NCI-H774 (cell line): Measurements from ENCODE around the gene TRIM44.
"Not testable (repeated sequence)": the region's sequence is repeated elsewhere in the genome, so short reads cannot be mapped to it uniquely, and the experiment has no call there.

ENCODE experiments used
- DNase-seq: peaks from one replicate; lab custom pipeline; 2025; lab: John Stamatoyannopoulos, UW

TRIM44 gene

DNA sequence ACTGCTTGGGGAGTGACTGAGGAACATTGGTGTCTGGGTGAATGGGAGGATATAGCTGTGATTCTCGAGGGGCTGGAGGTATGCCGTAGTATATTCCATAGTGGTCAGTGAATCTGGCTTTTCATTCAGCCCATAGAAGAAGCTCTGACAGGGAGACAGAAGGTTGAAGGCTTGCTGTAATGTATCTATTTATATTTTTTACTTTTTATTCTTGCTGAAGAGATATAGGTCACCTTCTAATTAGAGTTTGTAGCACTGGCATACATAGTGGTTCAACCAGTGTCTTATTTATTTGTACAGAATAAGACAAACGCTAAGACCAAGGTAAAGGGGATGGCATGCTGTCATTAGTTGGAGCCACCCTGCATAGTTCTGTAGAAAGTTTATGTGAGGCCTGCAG, 10.0 kb downstream of the TRIM44 start:
- no peak for DNase-seq

DNA sequence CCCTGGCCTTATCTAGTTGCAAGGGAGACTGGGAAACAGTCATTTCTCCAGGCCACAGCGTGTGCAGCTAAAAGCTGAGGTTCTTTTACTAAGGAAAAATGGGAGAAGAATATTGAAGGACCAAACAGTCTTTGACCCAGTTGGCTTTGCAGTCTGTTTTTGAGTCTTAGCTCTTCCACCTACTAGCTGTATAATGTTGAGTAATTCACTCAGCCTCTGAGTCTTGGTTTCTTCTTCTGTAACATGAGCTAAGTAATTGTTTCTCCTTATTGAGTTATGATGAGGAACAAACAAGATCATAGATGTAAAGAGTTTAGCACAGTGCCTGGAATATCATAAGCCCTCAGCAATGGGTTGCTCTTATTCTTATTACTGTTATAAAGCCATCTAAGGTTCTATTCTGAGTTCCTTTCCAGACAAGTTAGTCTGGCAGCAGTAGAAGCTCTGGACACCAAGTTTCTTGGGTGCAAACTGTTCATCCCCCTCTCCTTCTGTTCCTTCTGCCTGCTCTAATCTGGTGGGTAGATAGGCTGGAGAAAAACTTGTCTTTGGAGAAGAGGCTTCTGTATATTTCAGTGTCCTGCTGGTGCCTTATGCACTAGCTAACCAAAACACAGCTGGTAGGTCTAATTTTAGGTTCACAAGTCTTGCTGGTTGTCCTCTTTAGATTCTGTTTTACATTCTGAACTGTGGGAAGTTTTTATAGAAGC, 13.5 kb downstream of the TRIM44 start:
- DNase-seq = no peak

DNA sequence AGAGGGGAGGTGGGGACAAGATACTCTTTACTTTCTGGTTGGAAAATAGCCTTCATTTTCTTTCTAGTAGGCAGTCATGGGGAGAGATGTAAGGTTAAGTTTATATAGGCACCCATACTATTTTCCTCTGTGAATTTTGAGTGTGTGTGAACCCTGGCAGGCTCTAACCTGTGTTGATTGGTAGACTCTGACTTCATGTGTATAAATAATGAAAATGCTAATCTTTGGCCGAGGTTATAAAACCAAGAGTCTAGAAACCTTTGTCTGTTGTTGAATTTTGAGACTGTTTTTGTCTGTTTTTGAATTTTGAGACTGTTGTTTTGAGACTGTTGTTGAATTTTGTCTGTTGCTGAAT, 14.0 kb downstream of the TRIM44 start:
- DNase-seq = no peak

DNA sequence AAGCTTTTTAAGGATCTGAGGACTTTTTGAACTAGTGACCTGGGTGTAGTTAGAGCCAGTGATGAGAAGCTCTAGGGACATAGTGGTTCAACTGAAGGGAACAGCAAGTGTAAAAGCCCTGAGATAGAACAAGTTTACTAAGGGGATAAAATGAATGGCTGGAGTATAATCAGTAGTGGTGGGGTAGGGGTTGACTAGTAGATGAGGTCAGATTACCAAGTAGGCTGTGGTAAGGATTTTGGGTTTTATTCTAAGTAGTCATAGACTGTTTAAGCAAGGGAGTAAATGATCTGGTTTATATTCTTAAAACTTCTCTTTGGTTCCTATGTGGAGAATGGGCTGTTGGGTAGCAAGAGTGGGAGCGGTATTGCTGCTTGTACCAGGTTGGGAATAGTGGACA, 15.3 kb downstream of the TRIM44 start:
- DNase-seq = no peak

DNA sequence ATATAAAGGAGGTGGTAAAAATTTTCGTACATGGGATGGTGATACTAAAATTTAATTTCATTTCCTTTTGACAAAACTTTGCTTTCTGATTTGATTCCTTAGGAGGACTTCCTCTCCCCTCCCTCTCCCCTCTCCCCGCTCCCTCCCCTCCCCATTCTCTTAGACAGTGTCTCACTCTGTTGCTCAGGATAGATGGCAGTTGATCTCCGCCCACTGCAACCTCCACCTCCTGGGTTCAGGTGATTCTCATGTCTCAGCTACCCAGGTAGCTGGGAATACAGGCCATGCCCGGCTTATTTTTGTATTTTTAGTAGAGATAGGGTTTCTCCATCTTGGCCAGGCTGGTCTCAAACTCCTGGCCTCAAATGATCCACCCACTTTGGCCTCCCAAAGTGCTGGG, 15.9 kb downstream of the TRIM44 start:
- no peak for DNase-seq

DNA sequence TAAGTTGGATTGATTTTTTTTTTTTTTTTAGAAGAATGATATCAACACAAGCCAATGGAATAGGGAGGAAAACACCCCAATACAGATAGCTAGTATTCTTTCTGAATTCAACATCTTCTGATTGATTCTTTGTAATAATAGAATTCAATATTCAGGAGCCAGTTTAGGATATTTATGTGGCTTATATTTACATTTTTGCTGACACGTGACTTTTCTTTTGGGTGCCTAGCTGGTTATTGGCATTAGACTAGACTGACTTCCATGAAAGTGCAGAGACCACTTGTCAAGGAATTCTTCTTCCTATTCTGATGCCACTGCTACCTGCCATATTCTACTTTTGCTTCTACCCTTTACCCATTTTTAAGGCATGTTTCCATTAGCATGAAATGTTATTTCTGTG, 16.4 kb downstream of the TRIM44 start:
- no peak for DNase-seq

DNA sequence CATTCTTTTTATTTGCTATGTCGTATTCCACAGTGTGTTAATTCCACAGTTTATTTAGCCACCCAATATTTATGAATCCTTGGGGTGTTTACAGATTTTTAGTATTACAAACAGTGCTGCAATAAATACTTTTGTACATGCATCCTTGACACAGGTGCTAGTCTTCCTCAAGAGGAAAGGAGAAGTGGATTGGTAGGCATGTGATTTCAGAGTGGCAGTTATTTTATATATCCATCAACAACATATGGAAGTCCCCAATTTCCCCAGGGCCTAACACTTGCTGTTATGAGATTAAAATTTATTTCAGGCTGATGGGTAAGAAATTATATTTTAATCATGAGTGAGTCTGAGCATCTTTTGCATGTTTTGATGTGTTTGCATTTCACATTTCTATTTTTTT, 17.9 kb downstream of the TRIM44 start:
- DNase-seq = no peak

DNA sequence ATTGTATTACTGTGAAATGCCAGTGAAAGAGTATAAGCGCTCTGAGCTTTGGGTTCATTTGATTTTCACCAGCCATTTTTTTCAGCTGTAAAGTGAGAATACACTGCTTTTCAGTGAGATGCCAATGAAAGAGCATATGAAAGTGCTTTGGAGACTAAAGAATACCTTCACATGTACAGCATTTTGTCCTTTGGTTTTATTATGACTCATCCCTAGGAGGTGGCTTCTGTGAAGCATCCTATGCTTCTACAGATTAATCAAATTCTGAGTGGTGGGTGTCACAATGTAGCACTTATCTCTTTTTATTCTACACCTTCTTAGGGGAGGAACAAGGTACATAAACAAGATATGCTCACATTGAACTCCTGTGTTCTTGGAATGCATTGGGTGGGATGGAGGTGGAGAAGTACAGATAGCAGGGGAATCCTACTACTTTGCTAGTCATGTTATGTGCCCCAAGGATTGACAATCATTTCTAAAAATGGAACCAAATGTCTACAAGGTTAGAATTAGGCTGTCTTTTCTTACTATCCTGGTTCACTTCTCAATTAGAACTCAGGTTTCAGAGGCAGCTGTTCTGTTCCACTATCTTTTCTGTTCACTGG, 18.7 kb downstream of the TRIM44 start:
- no peak for DNase-seq

DNA sequence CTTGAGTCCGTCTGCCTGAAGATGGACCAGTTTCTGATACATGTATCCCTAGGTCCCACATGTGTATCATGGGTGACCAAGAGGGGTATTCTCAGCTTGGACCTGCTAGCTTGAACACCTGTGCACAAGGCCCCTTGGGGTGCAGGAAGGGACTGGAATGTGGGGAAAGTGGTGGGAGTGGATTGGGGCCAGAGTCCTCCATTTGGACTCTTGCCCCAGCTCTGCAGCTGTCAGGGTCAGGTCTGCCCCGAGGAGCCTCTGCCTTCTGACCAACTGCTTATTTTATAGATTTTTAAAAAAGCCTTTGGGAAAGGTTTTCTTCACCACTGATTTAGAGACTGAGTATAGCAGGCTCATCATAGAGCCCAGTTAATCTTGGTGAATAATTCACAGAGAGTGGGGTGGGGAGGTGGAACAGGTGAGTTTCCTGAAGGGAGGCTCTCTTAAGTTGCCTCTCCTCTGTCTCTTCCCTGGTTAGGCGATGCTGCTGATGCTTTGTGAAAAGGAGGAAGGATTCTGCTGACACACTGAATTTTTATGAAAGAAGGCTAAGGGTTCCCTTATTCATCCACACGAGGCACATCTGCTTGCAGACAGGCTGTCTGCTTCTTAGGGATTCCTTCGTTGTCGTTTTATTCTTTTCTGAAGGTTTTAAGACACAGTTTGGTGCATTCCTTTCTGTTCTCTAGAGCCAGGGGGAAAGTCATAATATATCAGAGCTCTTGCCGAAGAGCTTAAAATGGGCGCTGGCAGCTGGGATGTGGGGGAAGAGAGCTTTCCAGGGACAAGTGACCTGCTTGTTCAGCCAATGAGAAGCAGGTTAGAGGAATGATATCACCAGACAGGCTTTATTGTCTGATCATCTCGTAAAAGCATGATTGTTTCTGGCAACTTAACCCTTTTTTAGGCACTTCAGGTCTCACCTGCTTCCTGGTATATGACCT, 19.9 kb downstream of the TRIM44 start:
- peak; percentile 88 for DNase-seq

DNA sequence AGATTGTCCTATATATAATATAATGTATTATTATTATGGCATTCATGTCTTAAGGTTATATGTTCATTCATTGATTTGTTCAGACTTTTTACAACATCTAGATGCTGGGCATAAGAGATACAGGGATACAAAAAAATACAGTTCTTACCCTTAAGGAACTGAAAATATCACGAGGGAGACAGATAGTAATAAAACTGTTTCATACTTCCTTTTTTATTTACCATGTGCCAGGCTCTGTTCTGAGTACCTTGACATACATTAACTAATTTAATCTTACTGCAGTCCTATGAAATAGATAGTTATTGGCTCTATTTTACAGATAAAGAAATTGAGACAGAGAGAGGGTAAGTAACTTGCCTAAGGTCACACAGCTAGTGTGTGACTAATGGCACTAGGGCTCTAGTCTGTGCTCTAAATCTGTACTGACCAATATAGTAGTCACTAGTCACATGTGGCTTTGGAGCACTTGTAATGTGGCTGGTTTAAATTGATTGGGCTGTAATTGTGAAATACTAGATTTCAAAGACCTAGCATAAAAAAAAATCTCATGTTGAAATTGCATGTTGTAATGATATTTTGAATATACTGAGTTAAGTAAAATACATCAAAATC, 21.3 kb downstream of the TRIM44 start:
- DNase-seq = no peak

DNA sequence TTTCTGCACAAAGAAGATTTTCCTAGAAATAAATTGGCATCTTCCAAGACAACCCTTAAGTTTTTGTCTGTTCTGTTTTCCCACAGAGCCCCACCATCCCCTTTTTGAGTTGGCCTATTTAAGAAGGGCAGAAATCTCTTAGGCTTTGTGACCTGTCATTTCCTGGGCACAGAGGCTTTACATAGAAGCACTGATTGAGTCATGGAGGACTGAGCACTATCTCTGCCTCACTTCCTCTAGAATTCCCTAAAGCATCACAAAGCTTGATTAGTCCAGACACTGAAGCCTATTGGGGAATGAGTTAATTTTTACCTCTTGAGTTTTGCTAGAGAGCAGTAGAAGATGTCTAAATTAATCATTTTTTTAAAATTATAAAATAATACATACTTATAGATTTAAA, 25.4 kb downstream of the TRIM44 start:
- DNase-seq = no peak

DNA sequence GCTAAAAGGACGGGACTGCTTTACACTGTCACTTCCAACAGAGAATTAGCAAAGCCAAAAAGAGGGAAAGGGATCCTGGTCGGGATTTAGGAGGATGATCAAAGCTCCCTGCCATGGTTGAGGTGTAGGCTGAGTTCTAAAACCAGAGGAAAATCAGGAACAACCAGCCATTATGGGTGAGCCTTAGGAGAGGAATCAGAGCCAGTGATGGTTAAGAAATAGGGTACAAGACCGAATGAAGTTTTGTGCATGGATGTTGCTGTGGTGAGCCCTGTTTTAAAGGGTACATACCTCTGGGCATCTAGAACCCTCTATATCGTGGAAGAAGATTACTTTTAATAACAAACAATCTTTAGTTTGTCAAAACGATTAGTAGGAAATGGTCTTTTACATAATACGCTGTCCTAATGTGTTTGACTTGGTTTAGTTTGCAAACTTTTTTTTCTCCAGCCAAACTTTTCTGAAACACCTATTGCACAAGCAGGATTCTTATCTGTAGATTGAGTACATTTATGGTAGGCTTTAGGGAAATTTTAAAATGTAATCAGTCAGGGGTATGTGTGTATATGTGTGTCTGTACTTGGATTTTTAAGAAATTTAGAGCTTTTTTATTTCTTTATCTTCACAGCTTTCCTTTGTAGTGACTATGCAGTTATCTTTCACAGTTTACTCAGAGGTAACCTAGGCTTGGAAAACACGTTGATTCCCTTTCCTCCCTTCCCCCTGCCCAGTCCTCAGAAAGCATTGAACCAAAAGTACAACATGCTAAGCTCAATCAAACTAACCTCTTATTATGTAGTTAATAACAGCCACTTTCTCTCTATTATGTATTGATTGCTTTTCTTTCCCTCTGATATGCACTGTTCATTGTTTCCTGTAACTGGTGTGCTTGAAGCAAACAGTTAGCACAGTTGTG, 26.8 kb downstream of the TRIM44 start:
- no peak for DNase-seq

DNA sequence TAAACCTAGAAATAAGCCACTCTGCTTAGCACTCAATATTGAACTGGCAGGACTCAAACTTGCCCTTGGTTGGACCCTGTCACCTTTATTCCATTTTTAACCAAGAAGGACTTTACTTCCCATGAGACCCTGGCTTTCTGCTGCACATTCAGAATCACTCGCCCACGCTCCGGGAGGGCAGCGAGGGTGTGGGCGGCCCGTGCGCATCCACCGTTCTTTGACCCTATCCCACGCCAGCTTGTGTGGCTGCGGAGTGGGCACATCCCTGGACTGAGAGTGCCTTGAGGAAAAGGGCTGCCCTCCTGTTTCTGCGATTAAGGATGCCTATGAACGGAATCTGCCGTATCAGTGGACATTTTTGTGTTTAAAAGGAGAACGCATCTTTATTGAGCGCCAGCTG, 39.6 kb downstream of the TRIM44 start:
- DNase-seq = no peak

DNA sequence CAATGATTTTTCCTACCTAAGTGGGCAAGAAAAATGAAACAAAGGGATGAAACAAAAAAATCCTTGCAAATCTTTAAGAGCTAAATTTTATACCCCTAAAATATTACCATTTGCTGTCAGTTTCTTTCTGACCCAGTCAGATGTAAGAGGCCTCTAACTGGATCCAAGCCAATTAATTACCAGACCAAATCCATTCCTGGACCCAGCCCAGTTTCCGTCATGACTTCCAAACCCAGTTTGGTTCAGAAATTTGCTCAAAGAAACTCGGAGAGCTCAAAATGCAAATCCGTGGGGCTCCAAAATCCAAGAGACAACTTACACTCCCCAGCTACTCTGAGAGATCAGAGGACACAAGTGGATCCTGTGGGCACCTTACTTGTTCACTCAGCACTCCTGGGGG, 46.8 kb downstream of the TRIM44 start:
- DNase-seq = no peak

DNA sequence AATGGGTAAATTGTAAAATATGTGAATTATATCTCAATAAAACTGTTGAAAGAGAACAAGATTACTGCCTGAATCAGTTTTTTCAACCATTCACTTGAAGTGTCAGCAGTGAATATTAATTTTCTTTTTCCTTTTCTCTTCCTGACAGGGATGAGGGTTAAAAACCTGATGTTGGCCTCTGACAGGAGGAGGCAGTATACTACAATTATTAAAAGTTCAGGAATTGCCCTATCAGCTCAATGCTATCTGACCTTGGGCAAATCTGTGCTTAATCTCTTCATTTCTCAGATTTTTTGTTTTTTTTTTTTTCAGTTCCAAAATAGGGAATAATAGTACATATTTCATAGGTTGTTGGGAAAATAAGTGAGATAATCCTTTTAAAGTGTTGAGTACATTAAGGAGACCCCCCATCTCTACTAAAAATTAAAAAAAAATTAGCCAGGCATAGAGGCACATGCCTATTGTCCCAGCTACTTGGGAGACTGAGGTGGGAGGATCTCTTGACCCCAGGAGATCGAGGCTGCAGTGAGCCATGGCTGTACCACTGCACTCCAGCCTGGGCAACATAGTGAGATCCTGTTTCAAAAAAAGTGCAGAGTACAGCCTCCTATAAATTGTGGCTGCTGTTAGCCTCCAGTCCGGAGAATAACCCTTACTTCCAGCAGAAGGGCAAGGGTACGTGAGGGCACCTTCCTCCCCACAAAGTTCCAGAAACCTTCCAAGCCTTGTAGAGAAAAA, 48.8 kb downstream of the TRIM44 start:
- DNase-seq = no peak

DNA sequence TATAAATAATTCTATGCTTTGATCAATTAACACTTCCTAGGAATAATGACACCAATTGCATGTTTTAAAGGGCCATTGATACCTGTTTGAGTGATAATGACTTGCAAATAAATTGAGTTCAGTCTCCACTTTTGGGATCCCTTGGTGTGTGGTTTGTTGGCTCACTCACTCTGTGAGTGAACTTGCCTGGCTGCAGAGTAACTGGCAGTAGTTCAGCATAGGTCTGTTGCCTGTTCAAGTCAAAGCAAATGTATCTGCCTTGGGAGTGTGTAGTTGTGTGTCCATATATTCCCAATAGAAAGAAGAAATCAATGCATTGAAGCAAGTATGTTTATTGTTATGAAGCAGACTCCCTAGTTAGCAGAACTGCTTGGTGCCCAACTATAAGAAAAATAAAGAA, 49.3 kb downstream of the TRIM44 start:
- no peak for DNase-seq

DNA sequence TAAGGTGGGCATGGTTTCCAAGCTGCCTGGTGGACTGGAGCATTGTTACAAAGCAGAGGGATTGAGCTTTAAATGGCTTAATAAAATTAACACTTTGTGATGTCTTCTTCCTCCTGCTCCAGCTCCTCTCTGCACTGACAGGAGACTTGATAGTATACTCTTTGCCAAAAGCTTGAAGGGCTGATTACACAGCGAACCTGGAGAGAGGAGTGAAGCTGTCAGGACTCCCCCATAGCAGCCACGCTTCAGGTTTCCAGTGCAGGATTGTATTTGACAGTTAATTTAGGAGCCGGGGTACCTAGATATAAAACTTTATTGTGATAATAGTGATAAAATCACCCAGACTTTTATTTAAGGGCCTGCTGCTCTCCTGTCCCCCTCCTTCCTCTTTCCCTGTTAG, 50.0 kb downstream of the TRIM44 start:
- no peak for DNase-seq

DNA sequence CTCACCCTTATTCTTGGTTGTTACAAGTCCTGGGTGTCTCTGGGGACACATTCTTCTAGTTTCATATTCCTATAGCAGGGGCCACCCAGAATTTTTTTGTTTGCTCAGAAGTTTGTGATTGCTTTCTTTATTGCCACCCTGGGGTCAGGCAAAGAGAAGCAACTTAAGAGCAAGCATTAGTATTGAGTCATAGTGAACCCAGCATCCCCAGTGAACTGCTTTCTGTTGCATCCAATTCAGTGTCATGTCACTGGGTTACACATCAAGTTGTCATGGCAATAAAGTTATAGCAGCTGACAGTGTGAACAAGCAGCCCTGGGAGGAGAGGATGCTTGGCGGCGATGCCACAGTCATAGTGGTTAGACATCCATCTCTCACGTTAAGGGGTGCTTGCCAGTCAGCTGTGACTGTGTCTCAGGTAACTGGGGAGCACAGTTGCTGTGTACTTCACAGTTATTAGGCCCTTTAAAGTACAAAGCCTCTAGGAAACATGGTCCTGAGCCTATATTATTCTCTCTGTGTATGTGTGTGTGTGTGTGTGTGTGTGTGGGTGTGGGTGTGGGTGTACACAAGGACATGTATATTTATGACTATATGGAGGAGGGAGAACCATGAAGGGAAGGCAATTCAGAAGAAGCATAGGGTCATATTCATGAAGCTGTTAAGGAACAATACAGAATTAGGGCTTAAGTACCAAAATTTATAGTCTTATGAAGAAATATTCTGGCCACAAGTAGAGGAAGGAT, 52.5 kb downstream of the TRIM44 start:
- DNase-seq = no peak

DNA sequence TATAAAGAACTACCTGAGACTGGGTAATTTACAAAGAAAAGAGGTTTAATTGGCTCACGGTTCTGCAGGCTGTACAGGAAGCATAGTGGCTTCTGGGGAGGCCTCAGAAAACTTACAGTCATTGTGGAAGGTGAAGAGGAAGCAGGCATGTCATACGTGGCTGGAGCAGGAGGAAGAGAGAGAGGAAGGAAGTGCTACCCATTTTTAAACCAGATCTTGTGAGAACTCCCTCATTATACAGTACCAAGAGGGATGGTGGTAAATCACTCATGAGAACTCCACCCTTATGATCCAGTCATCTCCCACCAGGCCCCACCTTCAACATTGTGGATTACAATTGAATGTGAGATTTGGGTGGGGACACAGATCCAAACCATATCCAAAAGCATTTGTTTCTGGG, 53.1 kb downstream of the TRIM44 start:
- not testable (repeated sequence) for DNase-seq

DNA sequence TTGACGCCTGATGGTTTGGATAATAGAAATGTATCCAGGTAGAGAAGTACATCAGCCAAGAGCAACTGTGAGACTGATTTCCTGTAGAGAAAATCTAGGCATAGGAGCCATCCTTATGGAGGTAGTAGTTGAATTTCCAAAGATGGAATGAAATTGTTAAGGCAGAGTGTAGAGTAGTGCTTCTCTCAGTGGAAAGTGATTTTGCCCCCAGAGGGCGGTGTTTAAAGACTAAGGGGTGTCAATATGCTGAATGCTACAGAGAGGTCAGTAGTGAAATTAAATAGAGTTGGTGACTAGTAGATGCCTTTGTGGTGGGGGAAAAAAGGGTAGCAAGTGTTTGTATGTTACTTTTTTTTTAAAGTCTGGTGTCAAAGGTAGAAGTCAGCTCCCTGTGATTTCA, 54.5 kb downstream of the TRIM44 start:
- DNase-seq = no peak
